DMS53 (cell line): ENCODE results near the gene NRG4.
"Not testable (repeated sequence)": the region's sequence is repeated elsewhere in the genome, so short reads cannot be mapped to it uniquely, and the experiment has no call there.

ENCODE experiments used
- DNase-seq: peaks from one replicate; lab custom pipeline; 2025; lab: John Stamatoyannopoulos, UW

NRG4 gene

GRCh38 chr15:76011627-76012551 lies at the start of gene NRG4:
NRG4 (minus strand) TSS chr15:76012424; CDS start chr15:76011230, 1,194 bp downstream.
- no peak for DNase-seq

- no peak for DNase-seq
These were observed 49.5 kb upstream of the NRG4 start for GRCh38 chr15:76061700-76062099.

GRCh38 chr15:76060118-76060989 lies 48.1 kb upstream of the NRG4 start:
- DNase-seq = no peak

GRCh38 chr15:76059320-76060117 lies 47.3 kb upstream of the NRG4 start, which contains the start of gene TMEM266:
TMEM266 (plus strand) TSS chr15:76059985; CDS start chr15:76134264, 74,279 bp downstream.
- DNase-seq = peak; percentile 77

- DNase-seq = peak; percentile 60
These were observed 46.6 kb upstream of the NRG4 start for GRCh38 chr15:76058714-76059319.

- peak; percentile 48 for DNase-seq
These were observed 45.2 kb upstream of the NRG4 start for GRCh38 chr15:76057332-76058000.

- DNase-seq = peak; percentile 51
These were observed 44.7 kb upstream of the NRG4 start for GRCh38 chr15:76056931-76057330.

GRCh38 chr15:76054201-76054600 lies 42.0 kb upstream of the NRG4 start:
- DNase-seq = peak; percentile 19

GRCh38 chr15:76038512-76038911 lies 26.3 kb upstream of the NRG4 start:
- no peak for DNase-seq

GRCh38 chr15:76035593-76035992 lies 23.4 kb upstream of the NRG4 start:
- DNase-seq = no peak

GRCh38 chr15:76034111-76034510 lies 21.9 kb upstream of the NRG4 start:
- no peak for DNase-seq

- no peak for DNase-seq
These were observed 21.2 kb upstream of the NRG4 start for GRCh38 chr15:76033438-76033837.

GRCh38 chr15:76032046-76032445 lies 19.8 kb upstream of the NRG4 start:
- no peak for DNase-seq

GRCh38 chr15:76024021-76024768 lies 12.0 kb upstream of the NRG4 start:
- no peak for DNase-seq

GRCh38 chr15:76013470-76013869 lies 1.2 kb upstream of the NRG4 start:
- DNase-seq = not testable (repeated sequence)

- DNase-seq = no peak
These were observed 1.6 kb downstream of the NRG4 start for GRCh38 chr15:76010613-76011012.

GRCh38 chr15:76006136-76006778 lies 6.0 kb downstream of the NRG4 start:
- DNase-seq = no peak

GRCh38 chr15:76003364-76003763 lies 8.9 kb downstream of the NRG4 start:
- no peak for DNase-seq

GRCh38 chr15:75995611-75996010 lies 16.6 kb downstream of the NRG4 start:
- DNase-seq = no peak

GRCh38 chr15:75994220-75994619 lies 18.0 kb downstream of the NRG4 start:
- DNase-seq = no peak
